ENCODE measurements around the gene C1orf116. TPM values are rescaled to one million over a fixed set of nuclear protein-coding genes. Genes with fewer than 3 reads are reported as not detected.

C1orf116 gene
- total and polyA plus RNA-seq, 10 of the 15 experiments (the other 5 are each of a cell fraction or from before 2014, with no cell fraction given): 0.01 to 0.08 TPM; not detected in 8

DNA sequence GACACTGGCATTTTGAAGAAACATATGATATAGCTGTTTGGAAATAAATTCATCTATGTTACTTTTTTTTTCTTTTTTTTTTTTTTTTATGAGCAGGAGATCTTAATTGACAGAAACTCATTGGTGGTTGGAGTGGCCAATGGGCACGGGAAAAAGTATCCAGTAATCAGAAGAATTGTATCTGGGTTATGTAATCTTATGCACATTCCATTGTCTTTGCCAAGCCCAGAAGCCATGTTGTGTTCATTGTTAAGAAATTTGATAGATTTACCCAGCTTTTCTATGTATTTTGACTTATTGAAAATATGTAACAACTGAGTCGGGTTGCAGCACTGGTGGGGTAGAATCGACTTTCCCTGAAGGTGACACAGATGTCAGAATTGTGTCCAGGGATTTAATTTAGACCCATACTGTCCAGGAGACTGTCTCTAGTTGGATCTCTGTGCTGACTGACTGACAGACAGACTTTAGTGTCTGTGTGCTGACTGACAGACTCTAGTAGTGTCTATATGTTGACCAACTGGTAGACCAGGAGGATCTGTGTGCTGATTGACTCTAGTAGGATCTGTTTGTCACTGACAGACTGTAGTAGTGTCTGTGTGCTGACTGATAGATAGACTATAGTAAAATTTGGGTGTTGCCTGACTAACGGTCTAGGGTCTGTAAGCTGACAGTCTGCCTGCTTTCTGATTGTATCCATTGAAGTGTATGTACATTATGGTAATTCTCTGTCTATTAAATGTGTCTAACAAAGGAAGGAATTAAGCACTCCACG is 43.8 kb upstream of the C1orf116 start:
- no TSS peak for BruUV-seq (replicated peaks)
- no peaks in the 10 kb centered on the region for H3K36me3 ChIP-seq (ENCODE audit: control insufficient read depth in 2 of 2, insufficient read depth in 2 of 2, low read length in 1 of 2)
- ChIA-PET SMC1A (ENCODE audit: uncharacterized antibody, unreplicated experiment) (interaction anchor here (0.8 to 7.7 kb wide), 5 partner anchors 21 to 441 kb away, joined by 3 to 66 read pairs (median 3); partner anchors contain the start of genes DYRK3 and YOD1), CTCF (interaction anchor here (0.6 to 10.2 kb wide), 10 partner anchors 7 to 423 kb away, joined by 3 to 131 read pairs (median 4); partner anchors contain the start of genes PFKFB2 and YOD1), RAD21 (ENCODE audit: unreplicated experiment) (interaction anchor here (0.7 to 1.9 kb wide), 6 partner anchors 7 to 328 kb away, joined by 3 to 10 read pairs (median 4); no protein-coding TSS in a partner anchor), POLR2A (interaction anchor here (0.6 to 1.3 kb wide), 3 partner anchors 21 to 245 kb away, joined by 3 to 5 read pairs (median 3); partner anchors contain the start of gene CD55)
- H2AFZ ChIP-seq (ENCODE audit: control insufficient read depth, low read depth, low read length): no peak overlapping the region
- H3K4me1 ChIP-seq (ENCODE audit: control insufficient read depth, insufficient read depth, low read length): no peaks in the 10 kb centered on the region
- H3K27ac ChIP-seq (ENCODE audit: control insufficient read depth, insufficient read depth): no peak overlapping the region
- no peaks in the 10 kb centered on the region for H4K20me1 ChIP-seq (ENCODE audit: control insufficient read depth, insufficient read depth)
- TF ChIP-seq MTA2 (IDR thresholded peaks at IDR 0.05; ENCODE audit: low read depth) (no peak), STAT1 (conservative IDR thresholded peaks at IDR 0.05) (no peak), ZNF24 (IDR thresholded peaks at IDR 0.05) (no peak), PAX5 (IDR thresholded peaks at IDR 0.05; ENCODE audit: borderline replicate concordance, low read depth, low read length) (no peak), LARP7 (IDR thresholded peaks at IDR 0.05) (no peak), CREB1 (IDR thresholded peaks at IDR 0.05; ENCODE audit: low read depth) (no peak), CEBPB (IDR thresholded peaks at IDR 0.05; ENCODE audit: borderline replicate concordance in 1 of 2, low read depth in 2 of 2, low read length in 2 of 2) (no peak), RB1 (IDR thresholded peaks at IDR 0.05; ENCODE audit: borderline replicate concordance) (no peak), TAF1 (IDR thresholded peaks at IDR 0.05; ENCODE audit: borderline replicate concordance, low read depth, low read length) (no peak), NBN (IDR thresholded peaks at IDR 0.05) (no peak), BMI1 (IDR thresholded peaks at IDR 0.05; ENCODE audit: borderline replicate concordance) (no peak), TCF12 (IDR thresholded peaks at IDR 0.05; ENCODE audit: low read depth, low read length) (no peak), KLF5 (IDR thresholded peaks at IDR 0.05; ENCODE audit: partially characterized antibody) (no peak), MTA3 (IDR thresholded peaks at IDR 0.05; ENCODE audit: borderline replicate concordance, low read length) (no peak), RELA (IDR thresholded peaks at IDR 0.05; ENCODE audit: borderline replicate concordance, partially characterized antibody) (no peak)
- TF ChIP-seq, protein P1, sequence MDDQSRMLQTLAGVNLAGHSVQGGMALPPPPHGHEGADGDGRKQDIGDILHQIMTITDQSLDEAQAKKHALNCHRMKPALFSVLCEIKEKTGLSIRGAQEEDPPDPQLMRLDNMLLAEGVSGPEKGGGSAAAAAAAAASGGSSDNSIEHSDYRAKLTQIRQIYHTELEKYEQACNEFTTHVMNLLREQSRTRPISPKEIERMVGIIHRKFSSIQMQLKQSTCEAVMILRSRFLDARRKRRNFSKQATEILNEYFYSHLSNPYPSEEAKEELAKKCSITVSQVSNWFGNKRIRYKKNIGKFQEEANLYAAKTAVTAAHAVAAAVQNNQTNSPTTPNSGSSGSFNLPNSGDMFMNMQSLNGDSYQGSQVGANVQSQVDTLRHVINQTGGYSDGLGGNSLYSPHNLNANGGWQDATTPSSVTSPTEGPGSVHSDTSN (IDR thresholded peaks at IDR 0.05; ENCODE audit: insufficient replicate concordance, low read depth, low read length): no peak
- no peak overlapping the region for H3K4me3 ChIP-seq
- 19% methylated on average over 5 of the region's 5 CpGs for WGBS (ENCODE audit: insufficient coverage, insufficient replicate concordance, low lambda C conversion rate, missing lambda C conversion rate)
- no peaks in the 10 kb centered on the region for H3K27me3 ChIP-seq (replicated peaks in 1 of 2; ENCODE audit: control insufficient read depth in 2 of 2, insufficient read depth in 2 of 2, low read length in 1 of 2)
- H3K79me2 ChIP-seq (ENCODE audit: control insufficient read depth, insufficient read depth, low read length): no peaks in the 10 kb centered on the region
- H3K9me3 ChIP-seq (replicated peaks; ENCODE audit: control insufficient read depth, insufficient read depth, low read length): no peaks in the 10 kb centered on the region
- DNase-seq (ENCODE audit: low read depth, low spot score): no peak
- ATAC-seq: no peak
- intact Hi-C loops (cut with micrococcal nuclease; ENCODE audit: unreplicated experiment) (loop anchor here (5.0 kb wide), 2 partner anchors 34 to 74 kb away; no protein-coding TSS in a partner anchor), in situ Hi-C loops (cut with MboI) (loop anchor here (5.0 kb wide), 1 partner anchor 331 kb away; no protein-coding TSS in a partner anchor)
- FAIRE-seq: no peak
- H3K9ac ChIP-seq (ENCODE audit: control insufficient read depth, insufficient read depth, low read length): no peak overlapping the region
- H3K4me2 ChIP-seq (ENCODE audit: control insufficient read depth, insufficient read depth): no peak overlapping the region
